NCI-H460 (cell line): ENCODE results near the gene RBBP6. TPM values are rescaled to one million over a fixed set of nuclear protein-coding genes. Genes with fewer than 3 reads are reported as not detected.
"Not testable (repeated sequence)": the region's sequence is repeated elsewhere in the genome, so short reads cannot be mapped to it uniquely, and the experiment has no call there.

Experiments
- DNase-seq: peaks from one replicate; pipeline ENCODE4 v3.0.0-alpha.2; 2016; ENCODE audit warnings: low read depth; ENCODE audit errors: extremely low read depth
- polyA plus RNA-seq: library from polyadenylated mRNA; depleted of rRNA; stranded (reverse); fragments of >200 nt; gene quantifications from 2 replicates; pipeline ENCODE4 v1.2.3, GENCODE V29; 2014; cell fraction: nucleus; rRNA removed
- total RNA-seq: library from RNA; depleted of rRNA; stranded (reverse); fragments of >200 nt; shearing (Covaris generic); gene quantifications from 2 replicates; pipeline ENCODE4 v1.2.3, GENCODE V29; 2014; rRNA removed

The RBBP6 gene
- total RNA-seq = 40.3 and 53.9 TPM in 2 replicates
- polyA plus RNA-seq = 27.9 and 35.2 TPM in 2 replicates

GRCh38 chr16:24539295-24539849, at the start of gene RBBP6:
RBBP6 (plus strand) TSS chr16:24539566; CDS start chr16:24540627, 1,061 bp downstream.
- peak; percentile 95 for DNase-seq

GRCh38 chr16:24490866-24491265, 48.5 kb upstream of the RBBP6 start:
- no peak for DNase-seq

GRCh38 chr16:24491731-24492130, 47.6 kb upstream of the RBBP6 start:
- no peak for DNase-seq

GRCh38 chr16:24493821-24494220, 45.5 kb upstream of the RBBP6 start:
- no peak for DNase-seq

- DNase-seq = not testable (repeated sequence)
Measured at GRCh38 chr16:24495207-24495606, 44.2 kb upstream of the RBBP6 start.

- no peak for DNase-seq
Measured at GRCh38 chr16:24497440-24497839, 41.9 kb upstream of the RBBP6 start.

GRCh38 chr16:24499193-24499814, 40.1 kb upstream of the RBBP6 start:
- peak; percentile 40 for DNase-seq

- DNase-seq = peak; percentile 77
Measured at GRCh38 chr16:24504472-24505345, 34.7 kb upstream of the RBBP6 start.

GRCh38 chr16:24505959-24506358, 33.4 kb upstream of the RBBP6 start:
- no peak for DNase-seq

- DNase-seq = no peak
Measured at GRCh38 chr16:24507959-24508480, 31.3 kb upstream of the RBBP6 start.

GRCh38 chr16:24508614-24509013, 30.8 kb upstream of the RBBP6 start:
- DNase-seq = no peak

- no peak for DNase-seq
Measured at GRCh38 chr16:24509536-24509935, 29.8 kb upstream of the RBBP6 start.

- DNase-seq = no peak
Measured at GRCh38 chr16:24511174-24511573, 28.2 kb upstream of the RBBP6 start.

GRCh38 chr16:24511792-24512191, 27.6 kb upstream of the RBBP6 start:
- DNase-seq = no peak

- DNase-seq = no peak
Measured at GRCh38 chr16:24514096-24514495, 25.3 kb upstream of the RBBP6 start.

- DNase-seq = no peak
Measured at GRCh38 chr16:24515186-24515585, 24.2 kb upstream of the RBBP6 start.

GRCh38 chr16:24516900-24517669, 22.3 kb upstream of the RBBP6 start:
- DNase-seq = peak; percentile 87

- no peak for DNase-seq
Measured at GRCh38 chr16:24518498-24518897, 20.9 kb upstream of the RBBP6 start.

- DNase-seq = no peak
Measured at GRCh38 chr16:24520983-24521382, 18.4 kb upstream of the RBBP6 start.

- no peak for DNase-seq
Measured at GRCh38 chr16:24522751-24523150, 16.6 kb upstream of the RBBP6 start.

- DNase-seq = no peak
Measured at GRCh38 chr16:24523569-24523968, 15.8 kb upstream of the RBBP6 start.
